Activated naive CD8-positive, alpha-beta T cell treated with anti-CD3 and anti-CD28 coated beads for 36 hours (primary cell): ENCODE measurements around the gene PYGM. TPM values are rescaled to one million over a fixed set of nuclear protein-coding genes. Genes with fewer than 3 reads are reported as not detected.

ENCODE experiments used
- DNase-seq: peaks from one replicate; pipeline ENCODE4 v3.0.0; 2021
- H3K27ac Mint-ChIP-seq: one replicate; pipeline ENCODE4 v1.8.0; 2022; ENCODE audit warnings: mild to moderate bottlenecking, moderate library complexity, mixed read lengths
- H3K27me3 Mint-ChIP-seq: one replicate; pipeline ENCODE4 v1.8.0; 2022; ENCODE audit warnings: mild to moderate bottlenecking, mixed read lengths
- H3K36me3 Mint-ChIP-seq: one replicate; pipeline ENCODE4 v1.8.0; 2021; ENCODE audit warnings: mild to moderate bottlenecking, mixed read lengths
- H3K4me1 Mint-ChIP-seq: one replicate; pipeline ENCODE4 v1.8.0; 2021; ENCODE audit warnings: mixed read lengths
- H3K4me3 Mint-ChIP-seq: one replicate; pipeline ENCODE4 v1.8.0; 2022; ENCODE audit warnings: mild to moderate bottlenecking, moderate library complexity, mixed read lengths
- H3K9me3 Mint-ChIP-seq: one replicate; pipeline ENCODE4 v1.8.0; 2022; ENCODE audit warnings: mixed read lengths
- total RNA-seq, 2 experiments: library from RNA; stranded (reverse); gene quantifications; one replicate each; pipeline ENCODE4 v1.2.3, GENCODE V29; 2021

Gene PYGM
- total RNA-seq, 2 experiments from 2014 or later: 1.6 to 1.8 TPM

GRCh38 chr11:64754919-64755662 is 4.7 kb downstream of the PYGM start:
- Mint-ChIP-seq H3K4me3 (no peak overlapping the region), H3K4me1 (peaks cover 8% of the 10 kb centered on the region), H3K36me3 (peaks cover 6% of the 10 kb centered on the region), H3K27me3 (no peaks in the 10 kb centered on the region), H3K27ac (no peak overlapping the region), H3K9me3 (no peaks in the 10 kb centered on the region)
- DNase-seq: no peak

GRCh38 chr11:64754124-64754918 is 5.5 kb downstream of the PYGM start:
- H3K27ac Mint-ChIP-seq: no peak overlapping the region
- no peaks in the 10 kb centered on the region for H3K27me3 Mint-ChIP-seq
- no peak overlapping the region for H3K4me3 Mint-ChIP-seq
- H3K4me1 Mint-ChIP-seq: peaks cover 4% of the 10 kb centered on the region
- no peak for DNase-seq
- H3K36me3 Mint-ChIP-seq: peaks cover 7% of the 10 kb centered on the region
- H3K9me3 Mint-ChIP-seq: no peaks in the 10 kb centered on the region

- Mint-ChIP-seq H3K27me3 (no peaks in the 10 kb centered on the region), H3K9me3 (no peaks in the 10 kb centered on the region), H3K4me1 (peaks cover 4% of the 10 kb centered on the region), H3K27ac (no peak overlapping the region), H3K36me3 (peaks cover 7% of the 10 kb centered on the region), H3K4me3 (no peak overlapping the region)
- DNase-seq: no peak
Observed at GRCh38 chr11:64753380-64754123, 6.2 kb downstream of the PYGM start.

GRCh38 chr11:64753019-64753379 is 6.8 kb downstream of the PYGM start:
- no peak overlapping the region for H3K27ac Mint-ChIP-seq
- H3K9me3 Mint-ChIP-seq: no peaks in the 10 kb centered on the region
- no peak overlapping the region for H3K4me3 Mint-ChIP-seq
- no peaks in the 10 kb centered on the region for H3K27me3 Mint-ChIP-seq
- H3K36me3 Mint-ChIP-seq: peaks cover 7% of the 10 kb centered on the region
- DNase-seq: no peak
- peaks cover 4% of the 10 kb centered on the region for H3K4me1 Mint-ChIP-seq

GRCh38 chr11:64752175-64752970 is 7.4 kb downstream of the PYGM start:
- Mint-ChIP-seq H3K27ac (no peak overlapping the region), H3K4me1 (peaks cover 4% of the 10 kb centered on the region), H3K27me3 (no peaks in the 10 kb centered on the region), H3K36me3 (peaks cover 7% of the 10 kb centered on the region), H3K9me3 (no peaks in the 10 kb centered on the region), H3K4me3 (no peak overlapping the region)
- no peak for DNase-seq

GRCh38 chr11:64751580-64751979 is 8.2 kb downstream of the PYGM start:
- Mint-ChIP-seq H3K27me3 (no peaks in the 10 kb centered on the region), H3K9me3 (no peaks in the 10 kb centered on the region), H3K4me1 (peaks cover 4% of the 10 kb centered on the region)

GRCh38 chr11:64751136-64751535 is 8.6 kb downstream of the PYGM start:
- Mint-ChIP-seq H3K9me3 (no peaks in the 10 kb centered on the region), H3K27me3 (no peaks in the 10 kb centered on the region), H3K36me3 (peaks cover 7% of the 10 kb centered on the region), H3K4me1 (peaks cover 4% of the 10 kb centered on the region), H3K27ac (no peak overlapping the region), H3K4me3 (no peak overlapping the region)
- no peak for DNase-seq

More at GRCh38 chr11:64751580-64751979, 8.2 kb downstream of the PYGM start:
- no peak for DNase-seq
- no peak overlapping the region for H3K4me3 Mint-ChIP-seq
- peaks cover 7% of the 10 kb centered on the region for H3K36me3 Mint-ChIP-seq
- H3K27ac Mint-ChIP-seq: no peak overlapping the region

GRCh38 chr11:64750361-64751054 is 9.3 kb downstream of the PYGM start:
- H3K27ac Mint-ChIP-seq: no peak overlapping the region
- H3K9me3 Mint-ChIP-seq: no peaks in the 10 kb centered on the region
- no peak overlapping the region for H3K4me3 Mint-ChIP-seq
- H3K36me3 Mint-ChIP-seq: peaks cover 7% of the 10 kb centered on the region
- DNase-seq: no peak
- H3K4me1 Mint-ChIP-seq: peaks cover 6% of the 10 kb centered on the region
- no peaks in the 10 kb centered on the region for H3K27me3 Mint-ChIP-seq

GRCh38 chr11:64747961-64748665 is 11.7 kb downstream of the PYGM start:
- Mint-ChIP-seq H3K27ac (no peak overlapping the region), H3K4me3 (no peak overlapping the region), H3K4me1 (peaks cover 18% of the 10 kb centered on the region), H3K9me3 (no peaks in the 10 kb centered on the region), H3K27me3 (peaks cover 7% of the 10 kb centered on the region), H3K36me3 (peaks cover 6% of the 10 kb centered on the region)
- no peak for DNase-seq

GRCh38 chr11:64746486-64746885 is 13.3 kb downstream of the PYGM start:
- H3K36me3 Mint-ChIP-seq: peaks cover 3% of the 10 kb centered on the region
- no peaks in the 10 kb centered on the region for H3K9me3 Mint-ChIP-seq
- no peak overlapping the region for H3K27ac Mint-ChIP-seq
- no peak for DNase-seq
- H3K27me3 Mint-ChIP-seq: peaks cover 7% of the 10 kb centered on the region
- peaks cover 21% of the 10 kb centered on the region for H3K4me1 Mint-ChIP-seq
- no peak overlapping the region for H3K4me3 Mint-ChIP-seq

GRCh38 chr11:64745521-64746328 is 14.0 kb downstream of the PYGM start:
- Mint-ChIP-seq H3K36me3 (peaks cover 3% of the 10 kb centered on the region), H3K27me3 (peaks cover 7% of the 10 kb centered on the region), H3K9me3 (no peaks in the 10 kb centered on the region), H3K27ac (peak overlapping the region; percentile 69), H3K4me3 (peak overlapping the region; percentile 73), H3K4me1 (peaks cover 21% of the 10 kb centered on the region)
- DNase-seq: peak; percentile 77

- Mint-ChIP-seq H3K36me3 (peaks cover 1% of the 10 kb centered on the region), H3K27me3 (peaks cover 7% of the 10 kb centered on the region), H3K4me1 (peaks cover 20% of the 10 kb centered on the region), H3K27ac (peak overlapping the region; percentile 69), H3K4me3 (peak overlapping the region; percentile 73), H3K9me3 (no peaks in the 10 kb centered on the region)
- DNase-seq: peak; percentile 63
Observed at GRCh38 chr11:64745189-64745520, 14.6 kb downstream of the PYGM start.

- H3K4me1 Mint-ChIP-seq: peaks cover 22% of the 10 kb centered on the region
- peaks cover 7% of the 10 kb centered on the region for H3K27me3 Mint-ChIP-seq
- no peak overlapping the region for H3K27ac Mint-ChIP-seq
- peak overlapping the region; percentile 83 for H3K4me3 Mint-ChIP-seq
- no peaks in the 10 kb centered on the region for H3K9me3 Mint-ChIP-seq
- H3K36me3 Mint-ChIP-seq: no peaks in the 10 kb centered on the region
- DNase-seq: peak; percentile 49
Observed at GRCh38 chr11:64744544-64745188, 15.1 kb downstream of the PYGM start.
